HG02571 (cell line): ENCODE results near the gene DGKG.
A peak's percentile ranks its signal among the peaks of the same experiment; 100 is the strongest.

ENCODE experiments used
- ATAC-seq: cut with Tn5 transposase; IDR thresholded peaks from one replicate; pipeline ENCODE4 v1.9.1; 2021; ENCODE audit warnings: mild to moderate bottlenecking, moderate library complexity; ENCODE audit not compliant: unreplicated experiment

The DGKG gene

GRCh38 chr3:186368176-186368575 is 6.1 kb upstream of the DGKG start:
- ATAC-seq = no peak

- ATAC-seq = no peak
These were observed 5.6 kb upstream of the DGKG start for GRCh38 chr3:186367631-186368030.

DNA sequence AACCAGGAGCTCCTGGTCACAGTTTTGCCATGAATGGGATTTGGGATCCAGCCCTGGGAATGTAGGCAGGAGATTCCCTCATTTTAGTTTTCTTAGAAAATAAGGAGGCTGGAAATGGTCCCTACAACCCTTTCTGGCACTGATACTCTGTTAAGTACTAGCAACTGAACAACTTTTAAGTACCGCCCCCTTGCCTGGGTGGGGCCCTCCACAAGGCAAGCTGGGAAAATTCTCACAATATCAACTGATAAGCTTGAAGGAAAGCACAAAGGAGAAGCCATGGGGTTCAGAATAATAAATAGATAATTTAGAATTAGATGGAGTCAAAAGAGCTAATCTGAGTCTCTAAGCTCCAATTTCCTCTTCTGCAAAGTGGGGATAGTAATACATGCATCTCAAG is 4.2 kb upstream of the DGKG start:
- no peak for ATAC-seq

- ATAC-seq = no peak
These were observed 3.4 kb upstream of the DGKG start for GRCh38 chr3:186365202-186365974.

- ATAC-seq = no peak
These were observed 954 bp upstream of the DGKG start for GRCh38 chr3:186362988-186363387.

- ATAC-seq = no peak
These were observed 456 bp upstream of the DGKG start for GRCh38 chr3:186362537-186362842.

GRCh38 chr3:186361246-186361761 is 730 bp downstream of the DGKG start:
- peak; percentile 16 for ATAC-seq

DNA sequence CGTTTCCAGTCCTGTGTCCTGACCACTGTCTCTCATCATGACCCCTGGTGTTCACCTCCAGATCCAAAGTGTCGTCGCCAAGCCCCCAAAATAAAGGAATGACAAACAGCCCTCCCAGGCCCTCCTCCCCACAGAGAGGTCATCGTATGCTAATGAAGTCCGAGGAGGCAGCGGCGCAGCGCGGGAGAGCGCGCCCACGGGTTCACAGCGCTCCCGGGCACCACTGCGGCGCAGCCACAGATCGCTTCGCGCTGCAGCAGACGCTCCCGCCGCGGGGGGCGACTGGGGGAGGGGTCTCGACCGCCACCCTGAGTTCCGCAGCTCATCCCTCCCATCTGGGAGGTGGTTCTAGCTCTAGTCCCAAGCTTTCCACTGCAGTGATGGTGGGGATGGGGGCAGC is 1.3 kb downstream of the DGKG start:
- ATAC-seq = no peak

DNA sequence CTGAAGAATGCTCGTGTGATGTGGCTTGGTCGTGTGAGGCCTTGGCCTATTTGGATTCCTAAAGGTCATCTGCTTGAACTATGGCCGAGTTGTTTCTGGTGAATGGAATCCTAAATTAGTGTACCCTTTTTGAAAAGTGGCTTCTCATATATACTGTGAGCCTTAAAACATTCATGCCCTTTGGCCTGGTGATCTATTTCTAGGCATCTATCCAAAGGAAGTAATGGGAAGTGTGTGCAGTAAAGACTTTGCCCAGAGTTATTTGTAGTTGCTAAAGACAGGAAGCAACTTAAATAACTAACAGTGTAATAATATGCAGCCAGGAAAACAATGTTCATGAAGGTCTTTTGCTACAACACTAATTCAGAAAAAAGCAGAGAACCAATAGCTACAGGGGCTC is 3.0 kb downstream of the DGKG start:
- ATAC-seq = no peak

GRCh38 chr3:186356152-186356551 is 5.9 kb downstream of the DGKG start:
- ATAC-seq = no peak

DNA sequence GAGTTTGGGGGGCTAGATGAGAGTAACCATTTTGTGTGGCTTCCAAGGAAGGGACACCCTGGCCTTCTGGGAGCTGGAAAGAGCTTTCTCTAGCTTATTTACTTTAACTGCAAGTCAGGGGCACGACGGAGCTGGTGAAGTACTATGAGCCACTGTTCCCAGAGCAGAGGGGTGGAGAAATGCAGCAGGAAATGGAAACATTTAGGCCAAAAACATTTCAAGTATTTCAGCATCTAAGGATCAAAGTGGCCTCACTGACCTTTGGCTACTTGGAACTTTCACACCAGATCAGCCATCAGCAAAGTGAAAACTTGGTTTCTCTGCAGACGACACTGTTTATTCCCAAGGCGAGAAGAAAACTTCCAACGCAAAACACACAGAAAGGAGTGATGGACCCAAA is 7.9 kb downstream of the DGKG start:
- ATAC-seq = no peak

DNA sequence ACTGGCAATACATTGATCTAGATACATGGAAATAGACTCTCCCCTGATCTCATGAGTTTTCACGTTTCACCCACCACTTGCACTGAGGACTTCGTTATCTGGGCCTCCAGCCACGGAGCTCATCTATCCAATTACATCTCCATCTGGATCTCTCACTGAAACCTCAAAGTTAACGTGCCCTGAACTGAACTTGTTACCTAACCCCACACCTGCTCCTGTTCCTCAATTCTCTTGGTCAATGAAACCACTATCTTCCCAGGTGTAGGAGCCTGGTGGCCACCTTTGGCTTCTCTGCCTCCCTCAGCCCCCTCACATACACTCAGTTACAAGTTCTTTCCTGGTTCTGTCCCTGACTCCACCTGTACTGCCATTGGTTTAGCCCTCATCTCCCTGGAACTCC is 9.7 kb downstream of the DGKG start:
- ATAC-seq = no peak

DNA sequence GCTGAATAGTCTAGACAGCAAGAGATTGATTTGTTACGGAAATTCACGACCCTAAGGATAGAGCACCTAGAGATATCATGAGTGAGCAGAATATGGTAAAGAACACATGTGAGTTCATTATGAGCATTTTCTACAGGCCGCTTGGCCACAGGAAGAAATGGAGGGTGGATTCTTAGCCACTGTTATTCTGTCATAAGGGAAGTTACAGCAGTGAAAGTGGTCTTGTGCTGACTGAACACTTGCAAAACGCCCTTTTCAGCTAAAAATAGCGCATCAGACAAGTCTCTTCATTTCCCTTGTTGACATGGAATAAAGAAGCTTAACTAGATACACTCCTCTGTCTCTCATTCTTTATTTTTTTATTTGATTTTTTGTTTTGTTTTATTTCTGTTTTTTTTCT is 19.8 kb downstream of the DGKG start:
- no peak for ATAC-seq

- ATAC-seq = no peak
These were observed 21.8 kb downstream of the DGKG start for GRCh38 chr3:186340204-186340603.

DNA sequence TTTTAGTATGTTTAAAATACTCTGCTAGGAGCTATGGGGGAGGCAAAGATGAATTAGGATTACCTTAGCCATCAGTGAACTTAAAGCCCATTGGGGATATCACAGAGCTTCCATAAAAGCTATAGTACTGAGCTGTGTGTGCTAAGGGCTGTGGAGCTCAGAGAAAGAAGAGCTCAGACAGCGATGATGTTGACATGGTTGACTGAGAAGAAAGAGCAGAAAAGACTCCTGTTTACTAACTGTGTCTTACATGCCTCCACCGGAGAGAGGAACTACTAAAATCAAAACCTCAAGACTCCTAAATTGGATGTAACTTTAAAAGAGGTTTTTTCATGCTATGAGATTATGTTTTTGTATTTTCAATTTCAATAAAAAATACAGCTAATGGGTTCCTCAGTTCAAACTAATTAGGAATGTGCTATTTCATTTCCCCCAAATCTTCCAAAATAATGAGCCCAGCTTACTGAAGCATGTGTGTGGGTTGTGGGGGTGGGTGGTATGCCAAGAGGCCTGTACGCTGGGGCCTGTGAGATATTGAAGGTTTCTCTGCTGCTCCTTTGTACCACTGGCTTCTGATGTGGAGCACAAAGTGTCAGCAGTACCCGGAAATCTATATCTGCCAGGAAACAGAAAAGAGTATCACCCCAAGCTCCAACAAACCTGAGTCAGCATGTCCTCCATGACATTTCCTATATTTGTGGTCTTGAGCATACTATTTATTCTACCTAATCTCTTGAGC is 22.7 kb downstream of the DGKG start:
- ATAC-seq = no peak

GRCh38 chr3:186333256-186333655 is 28.8 kb downstream of the DGKG start:
- ATAC-seq = no peak

- ATAC-seq = no peak
These were observed 31.1 kb downstream of the DGKG start for GRCh38 chr3:186330772-186331460.

DNA sequence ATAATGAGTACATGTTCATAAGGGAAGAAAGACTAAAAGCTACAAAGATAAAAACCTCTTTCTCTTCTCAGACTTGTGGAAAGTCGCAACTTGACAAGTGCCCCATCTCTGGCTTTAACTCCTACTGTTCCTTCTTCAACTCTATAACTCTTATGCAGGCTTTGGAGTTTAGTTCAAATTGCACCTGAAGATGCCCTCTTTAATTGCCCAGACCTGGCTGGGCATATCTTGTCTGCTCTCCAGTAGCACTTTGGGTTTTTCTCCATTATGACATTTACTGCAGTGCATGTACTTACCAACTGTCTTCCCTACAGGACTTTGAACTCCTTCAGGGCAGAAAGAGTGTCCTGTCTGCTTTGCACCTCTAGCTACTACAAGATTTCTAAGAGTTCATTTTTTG is 32.4 kb downstream of the DGKG start:
- ATAC-seq = no peak

- ATAC-seq = no peak
These were observed 34.0 kb downstream of the DGKG start for GRCh38 chr3:186327912-186328487.

GRCh38 chr3:186322761-186323160 is 39.3 kb downstream of the DGKG start:
- ATAC-seq = no peak

DNA sequence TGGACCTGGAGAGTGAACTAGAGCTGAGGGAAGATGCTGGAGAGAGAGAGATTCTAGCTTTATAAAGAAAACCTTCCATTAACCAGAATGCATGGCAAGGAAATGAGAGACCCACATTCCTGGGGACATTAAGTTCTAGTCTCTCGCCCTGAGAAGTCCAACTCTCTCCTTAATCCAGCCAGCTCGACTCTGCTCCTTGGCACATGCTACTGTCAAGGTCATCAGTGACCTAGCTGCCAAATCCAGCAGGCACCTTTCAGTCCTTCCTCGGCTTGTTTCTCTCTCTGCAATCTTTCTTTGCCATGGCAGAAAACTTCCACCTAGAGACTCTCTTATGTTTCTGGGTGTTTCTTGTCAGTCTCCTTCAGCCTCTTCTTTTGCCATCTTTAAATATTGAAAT is 40.3 kb downstream of the DGKG start:
- no peak for ATAC-seq
